PC-3 (cell line): Measurements from ENCODE around the gene RNASEH2B.

ENCODE experiments used
- CTCF ChIP-seq: fragments of 300-600 bp; sonication (generic); conservative IDR thresholded peaks from 2 replicates; pipeline ENCODE4 v1.5.1; 2017; ENCODE audit warnings: antibody characterized with exemption, low read depth, mild to moderate bottlenecking, low read length
- EZH2phosphoT487 ChIP-seq: fragments of 300-600 bp; sonication (generic); IDR thresholded peaks from 2 replicates; pipeline ENCODE4 v1.6.1; 2018; ENCODE audit warnings: mild to moderate bottlenecking, antibody characterized with exemption, low read length, borderline replicate concordance

- TF ChIP-seq CTCF (no peak), EZH2phosphoT487 (no peak)
Observed at GRCh38 chr13:50888362-50888761, 21.2 kb upstream of the RNASEH2B start.
